Mucosa of descending colon (tissue), 3 donors: ENCODE measurements around the gene RAC3. TPM values are rescaled to one million over a fixed set of nuclear protein-coding genes. Genes with fewer than 3 reads are reported as not detected.

Source experiments
- ATAC-seq: fragments of 200-7000 bp; cut with Tn5 transposase; one replicate; pipeline ENCODE4 v1.9.1; 2020; ENCODE audit warnings: mild to moderate bottlenecking, moderate library complexity
- DNase-seq, 3 donors: peaks; one replicate each; pipeline ENCODE4 v3.0.0-alpha.2; 2020
- H3K36me3 ChIP-seq: fragments of 200-600 bp; one replicate; pipeline ENCODE4 v1.8.0; 2021; ENCODE audit warnings: low read depth, mild to moderate bottlenecking
- H3K4me1 ChIP-seq: fragments of 200-600 bp; one replicate; pipeline ENCODE4 v1.8.0; 2021; ENCODE audit warnings: low read depth, mild to moderate bottlenecking
- H3K4me3 ChIP-seq: fragments of 200-600 bp; one replicate; pipeline ENCODE4 v1.8.0; 2021; ENCODE audit warnings: mild to moderate bottlenecking
- H3K9me3 ChIP-seq: fragments of 200-600 bp; one replicate; pipeline ENCODE4 v1.8.0; 2021; ENCODE audit warnings: mild to moderate bottlenecking
- CTCF ChIP-seq: fragments of 200-600 bp; IDR thresholded peaks from one replicate; pipeline ENCODE4 v1.8.0; 2022; ENCODE audit warnings: antibody characterized with exemption, mild to moderate bottlenecking
- intact Hi-C, 2 donors: fragments of 100-400 bp; cut with DNase I in 1 of 2; cut with micrococcal nuclease in 1 of 2; formaldehyde crosslinking; loops; one replicate each; pipeline versions ENCODE4 v1.11.0 to v1.11.1; 2022; cut with DNase I, micrococcal nuclease
- total RNA-seq, 3 donors: library from RNA; stranded (reverse); fragmentation: NEBNext Ultra II Directional in 2 of 3; extraction: Animal tissue kit (Norgen Biotek cat#: 25700) in 2 of 3; gene quantifications; one replicate each; pipeline versions ENCODE4 v1.2.1 to v1.2.4, GENCODE V29; 2021 to 2023
- donor health status: DM: no; HTN: no; CAD: no; lungs with moderate emphysema.
- donor health status: DM: no; HTN: no; CAD: no.
- donor health status: DM: no; HTN: yes; CAD: no.

Gene RAC3
- total RNA-seq, 3 donors from 2014 or later: 3.4 to 6.2 (median 4.2) TPM

- no peak for TF ChIP-seq CTCF
- intact Hi-C loops: no loop called here
- Histone ChIP-seq H3K9me3 (no peaks in the 10 kb centered on the region), H3K36me3 (no peaks in the 10 kb centered on the region), H3K4me1 (peaks cover 16% of the 10 kb centered on the region), H3K4me3 (no peak overlapping the region)
- no peak for DNase-seq
- ATAC-seq: no peak
Measured at GRCh38 chr17:82063424-82064415, 32.2 kb downstream of the RAC3 start.

DNA sequence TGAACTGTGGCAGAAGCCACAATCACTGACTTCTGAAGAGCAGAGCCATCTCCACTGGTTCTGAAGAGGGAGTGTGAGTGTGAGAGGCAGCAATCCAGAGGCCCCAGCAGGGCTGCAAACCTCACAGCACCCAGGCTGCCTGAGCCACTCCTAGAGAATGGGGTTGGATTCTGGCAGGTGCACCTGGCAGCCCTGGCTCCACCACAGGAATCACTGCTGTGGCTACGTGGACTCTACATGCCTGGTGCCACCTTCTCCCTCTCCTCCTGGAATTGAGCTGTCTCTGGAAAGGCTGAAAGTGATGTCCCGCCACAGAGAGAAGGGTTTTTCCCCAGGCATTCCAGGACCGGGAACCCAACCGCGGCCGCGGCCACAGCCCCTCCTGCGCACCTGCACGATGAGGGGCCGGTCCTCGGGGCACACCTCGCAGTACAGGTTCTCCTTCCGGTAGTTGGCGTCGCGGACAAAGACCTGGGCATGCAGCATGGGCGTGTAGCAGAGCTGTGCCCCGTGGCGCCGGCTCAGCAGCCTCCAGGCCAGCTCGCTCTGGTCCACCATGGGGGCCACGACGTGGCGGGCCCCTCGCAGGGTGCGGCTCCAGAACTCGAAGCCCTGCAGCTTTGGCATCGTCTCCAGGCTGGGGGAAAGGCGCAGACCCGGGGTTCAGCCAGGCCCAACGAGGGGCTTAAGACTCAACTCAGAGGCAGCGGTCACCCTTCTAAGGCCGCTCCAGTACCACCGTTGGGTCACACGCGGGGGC, 33.1 kb downstream of the RAC3 start:
- H3K9me3 ChIP-seq: no peaks in the 10 kb centered on the region
- H3K4me1 ChIP-seq: peaks cover 16% of the 10 kb centered on the region
- H3K4me3 ChIP-seq: peak overlapping the region; percentile 59
- ATAC-seq (peak; percentile 85), DNase-seq (peak in 2 of 3 donors; percentile 64 to 73)
- intact Hi-C loops: no loop called here
- no peaks in the 10 kb centered on the region for H3K36me3 ChIP-seq
- TF ChIP-seq CTCF: no peak

GRCh38 chr17:82065193-82065637, 33.7 kb downstream of the RAC3 start:
- no peak for TF ChIP-seq CTCF
- peak overlapping the region; percentile 59 for H3K4me3 ChIP-seq
- peak in 1 of 3 donors; percentile 55 for DNase-seq
- H3K9me3 ChIP-seq: no peaks in the 10 kb centered on the region
- peaks cover 16% of the 10 kb centered on the region for H3K4me1 ChIP-seq
- intact Hi-C loops: no loop called here
- no peaks in the 10 kb centered on the region for H3K36me3 ChIP-seq
- ATAC-seq: peak; percentile 27

- peak within 1 kb of the TSS; percentile 59 for H3K4me3 ChIP-seq
- intact Hi-C loops: no loop called here
- no peak for TF ChIP-seq CTCF
- ATAC-seq: peak; percentile 85
- H3K4me1 ChIP-seq: peaks cover 16% of the 10 kb centered on the region
- H3K9me3 ChIP-seq: no peaks in the 10 kb centered on the region
- H3K36me3 ChIP-seq: no peaks in the 10 kb centered on the region
- DNase-seq: peak; percentile 51 to 78 (median 76)
Measured at GRCh38 chr17:82065638-82066303, 34.3 kb downstream of the RAC3 start, which contains the start of gene DUS1L. TSS of gene DUS1L (minus strand) at chr17:82065804. CDS start at chr17:82065059, 745 bp downstream.

DNA sequence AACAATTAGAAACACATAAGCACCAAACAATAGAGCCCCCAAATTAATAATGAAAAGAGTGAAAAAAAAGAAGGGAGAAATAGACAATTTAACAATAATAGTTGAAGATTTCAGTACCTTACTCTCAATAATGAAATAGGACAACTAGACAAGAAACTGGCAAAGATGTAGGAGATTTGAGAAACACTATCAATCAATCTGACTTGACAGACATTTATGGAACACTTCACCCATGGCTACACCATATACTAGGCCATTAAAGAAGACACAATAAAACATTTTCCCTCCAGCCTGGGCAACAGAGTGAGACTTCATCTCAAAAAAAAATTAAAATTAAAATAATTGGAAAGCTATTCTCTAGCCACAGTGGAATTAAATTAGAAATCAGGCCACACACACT, 39.1 kb downstream of the RAC3 start:
- DNase-seq (no peak), ATAC-seq (no peak)
- intact Hi-C loops: no loop called here
- peaks cover 10% of the 10 kb centered on the region for H3K4me1 ChIP-seq
- no peak for TF ChIP-seq CTCF
- H3K9me3 ChIP-seq: no peaks in the 10 kb centered on the region
- H3K36me3 ChIP-seq: no peaks in the 10 kb centered on the region
- no peak overlapping the region for H3K4me3 ChIP-seq
